GM21367 (cell line): ENCODE measurements around the gene OR1F1.
"Not testable (repeated sequence)": the region's sequence is repeated elsewhere in the genome, so short reads cannot be mapped to it uniquely, and the experiment has no call there.

Experiments
- ATAC-seq: cut with Tn5 transposase; IDR thresholded peaks from one replicate; pipeline ENCODE4 v1.9.1; 2021; ENCODE audit not compliant: unreplicated experiment

Gene OR1F1

DNA sequence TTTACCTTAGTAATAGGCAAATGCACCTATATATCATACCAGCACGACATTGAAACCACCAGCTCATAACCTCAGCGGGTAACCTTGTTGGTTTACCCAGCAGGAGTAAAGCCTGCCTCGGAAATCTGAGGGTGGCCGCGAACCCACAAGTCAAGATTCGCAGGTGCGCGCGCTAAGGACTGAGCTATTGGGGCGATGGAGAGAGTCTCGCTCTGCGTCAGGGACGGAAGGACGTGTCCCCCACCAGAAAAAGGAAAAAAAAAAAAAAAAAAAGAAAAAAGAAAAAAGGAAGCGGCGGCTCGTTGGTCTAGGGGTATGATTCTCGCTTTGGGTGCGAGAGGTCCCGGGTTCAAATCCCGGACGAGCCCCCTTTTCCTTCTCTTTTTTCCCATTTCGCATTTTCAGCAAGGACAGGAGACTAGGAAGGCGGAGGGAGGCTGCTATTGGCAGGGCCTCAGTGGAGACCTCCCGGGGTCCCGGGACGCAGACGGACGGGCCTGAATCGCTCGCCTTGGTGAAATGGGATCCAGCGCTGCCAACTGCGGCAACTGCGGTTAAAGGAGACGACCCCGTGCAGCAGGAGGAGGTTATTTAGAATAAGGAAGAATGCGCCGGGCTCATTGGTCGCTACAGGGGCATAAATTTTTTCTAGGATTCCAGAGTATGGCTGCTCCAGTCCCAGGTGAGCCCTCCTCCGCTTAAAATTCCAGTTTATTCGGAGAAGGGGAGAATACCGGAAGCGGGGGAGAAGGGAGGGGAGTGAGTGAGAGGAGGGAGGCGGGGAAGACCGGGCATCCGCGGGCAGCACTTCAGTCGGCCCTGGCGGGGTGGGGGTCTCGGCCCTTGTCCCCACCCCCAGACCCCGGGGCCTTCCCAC is at the start of gene OR1F1:
OR1F1 (plus strand) TSS at position 407 of the 877 bp plus-strand sequence.
- no peak for ATAC-seq

DNA sequence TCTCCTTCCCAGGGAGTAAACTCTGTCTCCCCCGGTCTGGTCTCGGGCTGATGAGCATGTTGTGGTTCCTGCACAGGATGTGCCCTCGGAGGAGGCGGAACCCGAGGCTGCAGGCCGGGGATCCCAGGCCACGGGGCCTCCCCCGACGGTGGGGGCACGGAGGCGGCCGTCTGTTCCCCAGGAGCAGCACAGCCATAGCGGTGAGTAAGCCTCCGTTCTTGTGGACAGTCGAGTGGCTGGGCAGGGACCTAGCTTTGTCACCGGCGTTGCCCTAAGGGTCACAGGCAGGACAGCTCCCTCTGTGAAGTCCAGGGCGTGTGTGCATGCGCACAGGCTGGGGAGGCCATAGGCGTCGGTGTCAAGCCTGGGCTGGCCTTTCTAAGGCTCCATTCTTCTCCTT is 49.7 kb upstream of the OR1F1 start:
- no peak for ATAC-seq

DNA sequence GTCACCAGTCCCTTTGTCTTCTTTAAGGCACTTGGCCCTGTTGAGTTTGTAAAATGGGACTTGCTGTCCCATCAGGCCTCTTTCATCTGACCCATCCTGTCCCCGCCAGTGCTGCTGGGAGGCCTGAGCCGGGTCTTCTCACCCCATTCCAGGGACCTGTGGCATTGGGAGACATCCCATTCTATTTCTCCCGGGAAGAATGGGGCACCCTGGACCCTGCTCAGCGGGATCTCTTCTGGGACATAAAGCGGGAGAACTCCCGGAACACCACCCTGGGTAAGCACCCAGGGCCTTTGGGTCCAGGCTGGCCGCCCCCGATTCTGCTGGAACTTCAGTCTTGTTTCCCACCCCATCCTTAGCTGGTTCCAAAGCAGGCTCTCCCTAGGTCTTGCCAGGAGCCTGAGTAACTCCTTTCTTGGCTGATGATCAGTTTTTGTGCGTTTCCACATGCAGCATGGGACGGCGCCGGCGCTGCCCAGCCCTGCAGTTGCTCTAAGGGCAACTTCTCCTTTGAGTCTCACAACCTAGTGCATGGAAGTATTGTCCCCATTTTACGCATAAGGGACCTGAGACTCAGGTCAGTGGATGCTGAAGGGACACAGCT is 49.1 kb upstream of the OR1F1 start:
- ATAC-seq = no peak

DNA sequence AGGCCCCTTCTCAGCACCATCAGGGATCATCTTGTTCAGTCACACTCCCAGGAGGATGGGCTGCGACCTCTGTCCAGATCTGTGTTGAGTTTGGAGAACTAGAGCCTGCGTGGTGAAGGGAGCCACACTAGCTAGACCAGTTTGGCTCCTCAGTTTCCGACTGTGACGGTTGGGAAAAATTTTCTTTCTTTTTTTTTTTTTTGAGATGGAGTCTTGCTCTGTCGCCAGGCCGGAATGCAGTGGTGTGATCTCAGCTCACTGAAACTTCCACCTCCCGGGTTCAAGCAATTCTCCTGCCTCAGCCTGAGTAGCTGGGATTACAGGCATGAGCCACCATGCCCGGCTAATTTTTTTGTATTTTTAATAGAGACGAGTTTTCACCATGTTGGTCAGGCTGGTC is 48.4 kb upstream of the OR1F1 start:
- not testable (repeated sequence) for ATAC-seq

DNA sequence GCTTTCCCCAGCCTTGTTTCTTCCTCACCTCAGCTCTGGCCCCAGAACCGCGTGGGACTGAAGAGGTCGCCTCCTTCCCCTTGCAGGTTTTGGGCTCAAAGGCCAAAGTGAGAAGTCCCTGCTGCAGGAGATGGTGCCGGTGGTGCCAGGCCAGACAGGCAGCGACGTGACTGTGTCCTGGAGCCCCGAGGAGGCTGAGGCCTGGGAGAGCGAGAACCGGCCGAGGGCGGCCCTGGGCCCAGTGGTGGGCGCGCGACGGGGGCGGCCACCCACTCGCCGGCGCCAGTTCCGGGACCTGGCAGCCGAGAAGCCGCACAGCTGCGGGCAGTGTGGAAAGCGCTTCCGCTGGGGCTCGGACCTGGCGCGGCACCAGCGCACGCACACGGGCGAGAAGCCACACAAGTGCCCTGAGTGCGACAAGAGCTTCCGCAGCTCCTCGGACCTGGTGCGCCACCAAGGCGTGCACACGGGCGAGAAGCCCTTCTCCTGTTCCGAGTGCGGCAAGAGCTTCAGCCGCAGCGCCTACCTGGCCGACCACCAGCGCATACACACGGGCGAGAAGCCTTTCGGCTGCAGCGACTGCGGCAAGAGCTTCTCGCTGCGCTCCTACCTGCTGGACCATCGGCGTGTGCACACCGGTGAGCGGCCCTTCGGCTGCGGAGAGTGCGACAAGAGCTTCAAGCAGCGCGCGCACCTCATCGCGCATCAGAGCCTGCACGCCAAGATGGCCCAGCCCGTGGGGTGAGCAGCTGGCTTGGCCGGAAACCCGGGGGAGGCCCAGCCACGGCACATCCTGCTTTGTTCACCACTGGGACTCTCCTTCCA is 47.2 kb upstream of the OR1F1 start:
- no peak for ATAC-seq

DNA sequence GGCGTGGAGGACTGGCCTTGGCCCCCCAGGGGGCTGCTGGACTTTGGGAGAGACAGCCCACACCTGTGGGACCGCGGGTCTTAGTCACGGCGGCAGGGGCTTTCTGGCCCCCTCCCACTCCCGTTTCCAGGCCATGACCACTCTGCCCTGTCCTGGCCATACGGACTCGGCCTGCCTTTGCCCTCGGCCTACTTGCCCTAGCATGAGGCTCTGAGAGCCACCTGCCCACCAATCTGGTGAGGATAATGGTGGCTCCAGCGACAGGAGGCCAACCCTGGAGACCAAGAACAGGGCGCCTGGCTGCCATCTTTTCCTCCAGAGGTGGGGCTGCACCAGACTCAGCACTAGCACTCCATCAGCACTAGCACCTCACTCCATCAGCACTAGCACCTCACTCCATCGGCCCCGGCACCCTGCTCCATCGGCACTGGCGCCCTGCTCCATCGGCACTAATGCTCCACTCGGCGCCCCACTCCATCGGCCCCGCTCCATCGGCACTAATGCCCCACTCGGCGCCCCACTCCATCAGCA is 46.2 kb upstream of the OR1F1 start:
- no peak for ATAC-seq

DNA sequence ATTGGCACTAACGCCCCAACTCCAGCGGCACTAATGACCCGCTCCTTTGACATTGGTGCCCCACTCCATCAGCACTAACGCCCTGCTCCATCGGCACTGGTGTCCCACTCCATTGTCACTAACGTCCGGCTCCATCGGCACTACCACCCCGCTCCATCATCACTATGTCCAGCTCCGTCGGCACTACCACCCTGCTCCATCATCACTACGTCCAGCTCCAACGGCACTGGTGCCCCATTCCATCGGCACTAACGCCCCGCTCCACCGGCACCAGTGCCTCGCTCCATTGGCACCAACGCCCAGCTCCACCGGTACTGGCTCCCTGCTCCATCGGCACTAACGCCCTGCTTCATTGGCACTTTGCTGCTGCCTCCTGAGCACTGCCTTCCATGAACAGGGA is 45.7 kb upstream of the OR1F1 start:
- no peak for ATAC-seq

DNA sequence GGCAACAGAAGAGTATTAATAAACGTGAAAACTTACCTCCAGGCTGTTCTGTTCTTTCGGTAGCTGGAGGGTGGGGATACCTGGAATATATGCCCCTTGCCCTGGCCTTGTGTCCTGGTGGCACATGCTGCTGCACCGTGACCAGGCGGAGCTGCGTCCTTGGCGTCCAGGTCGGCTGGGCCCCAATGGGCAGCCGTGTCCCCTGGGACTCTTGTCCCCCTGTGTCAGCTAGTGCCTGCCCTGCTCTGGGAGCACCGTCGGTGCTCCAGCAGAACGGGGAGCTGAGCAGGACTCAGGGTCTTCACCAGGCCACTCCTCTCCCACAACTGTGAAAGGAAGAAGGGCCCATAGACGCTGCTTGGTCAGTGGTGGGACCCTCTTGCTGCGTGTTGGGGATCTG is 45.2 kb upstream of the OR1F1 start:
- no peak for ATAC-seq

DNA sequence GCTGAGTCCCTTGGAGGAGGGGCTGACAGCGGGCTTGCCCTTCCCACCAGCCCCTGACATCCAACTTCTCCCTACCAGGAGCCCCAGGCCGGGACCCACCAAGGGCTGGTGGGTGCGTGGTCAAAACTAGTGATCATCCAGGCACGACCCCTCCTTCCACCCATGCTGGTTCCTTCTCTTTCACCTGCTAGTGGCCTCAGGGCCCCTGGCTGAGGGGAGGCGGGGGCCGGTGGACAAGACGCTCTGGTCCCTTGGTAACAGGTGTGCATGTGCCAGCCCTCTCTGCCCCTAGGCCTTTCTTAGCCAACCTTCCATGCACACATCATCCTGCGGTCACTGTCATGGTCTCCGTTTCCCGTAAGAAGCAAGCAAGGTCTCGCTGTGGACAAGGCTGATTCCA is 44.8 kb upstream of the OR1F1 start:
- no peak for ATAC-seq

DNA sequence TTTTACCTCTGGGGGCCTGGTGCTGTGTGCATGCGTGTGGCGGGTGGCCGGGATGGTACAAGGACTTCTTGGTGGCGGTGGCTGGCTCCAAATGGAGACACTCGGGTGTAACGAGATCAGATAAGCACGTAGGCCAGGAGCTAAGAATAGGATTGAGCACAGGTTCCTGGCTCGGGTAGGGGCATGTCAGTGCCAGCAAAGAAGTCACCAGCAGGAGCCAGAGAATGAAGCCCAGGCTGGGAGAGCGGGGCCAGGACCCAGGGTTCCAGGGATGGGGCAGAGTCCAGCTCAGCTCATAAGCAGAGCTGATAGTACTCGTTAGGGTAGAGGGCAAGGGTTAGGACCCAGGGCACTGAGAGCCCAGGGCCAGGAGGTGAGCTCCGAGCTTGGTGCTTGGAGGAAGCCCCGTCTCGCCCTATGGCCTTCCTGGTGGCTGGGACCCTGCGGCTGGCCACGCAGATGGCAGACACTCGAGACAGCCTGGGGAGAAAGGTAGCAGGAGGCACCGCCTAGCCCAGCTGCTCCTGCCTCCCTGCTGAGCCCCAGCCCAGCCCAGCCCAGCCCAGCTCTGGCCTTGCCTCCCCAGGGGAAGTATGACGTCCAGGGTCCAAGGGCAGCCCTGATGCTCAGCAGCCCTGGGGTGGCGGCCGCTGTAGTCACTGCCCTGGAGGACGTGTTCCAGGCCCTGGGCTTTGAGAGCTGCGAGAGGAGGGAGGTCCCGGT is 44.2 kb upstream of the OR1F1 start:
- no peak for ATAC-seq

DNA sequence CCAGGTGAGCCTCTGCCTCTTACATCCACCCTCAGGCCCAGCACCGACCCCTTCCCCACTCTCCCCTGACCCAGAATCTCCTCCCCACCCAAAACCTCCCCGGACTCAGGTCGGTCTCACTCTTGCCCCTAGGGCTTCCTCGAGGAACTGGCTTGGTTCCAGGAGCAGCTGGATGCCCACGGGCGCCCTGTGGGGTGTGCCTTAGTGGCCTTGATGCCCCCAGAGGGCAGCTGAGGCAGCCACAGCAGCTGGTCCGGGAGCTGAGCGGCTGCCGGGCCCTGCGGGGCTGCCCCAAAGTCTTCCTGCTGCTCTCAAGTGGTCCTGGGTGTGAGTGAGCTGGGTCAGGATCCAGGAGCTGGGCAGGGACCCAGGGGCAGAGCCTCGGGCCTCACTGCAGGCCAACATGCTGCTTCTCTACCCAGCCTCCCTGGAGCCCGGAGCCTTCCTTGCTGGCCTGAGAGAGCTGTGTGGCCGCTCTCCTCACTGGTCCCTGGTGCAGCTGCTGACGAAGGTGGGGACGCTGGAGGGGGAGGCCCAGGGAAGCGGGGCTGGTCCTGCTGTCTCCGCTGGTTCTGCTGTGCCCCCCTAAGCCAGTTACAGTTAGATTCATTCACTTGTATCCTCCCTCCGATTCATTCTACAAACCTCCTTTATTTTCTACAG is 43.6 kb upstream of the OR1F1 start:
- ATAC-seq = no peak

DNA sequence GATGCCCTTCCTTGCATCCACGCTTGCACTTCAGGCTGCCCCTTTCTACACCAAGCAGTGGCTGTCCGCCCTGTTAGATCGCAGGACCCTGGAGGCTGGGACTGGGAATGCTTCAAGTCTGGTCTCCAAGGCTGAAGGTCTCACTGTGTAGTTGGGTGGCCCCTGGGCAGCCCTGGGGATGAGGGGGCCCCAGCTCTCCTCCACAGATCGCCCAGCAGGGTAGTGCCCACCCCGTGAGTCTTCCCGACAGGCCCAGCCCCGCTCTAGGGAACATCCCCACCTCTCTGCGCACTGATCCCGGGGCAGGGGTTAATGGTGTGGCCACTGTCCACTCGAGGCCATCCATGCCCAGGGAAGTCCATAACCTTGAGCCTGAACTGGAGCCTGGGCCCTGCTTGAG is 42.9 kb upstream of the OR1F1 start:
- no peak for ATAC-seq

DNA sequence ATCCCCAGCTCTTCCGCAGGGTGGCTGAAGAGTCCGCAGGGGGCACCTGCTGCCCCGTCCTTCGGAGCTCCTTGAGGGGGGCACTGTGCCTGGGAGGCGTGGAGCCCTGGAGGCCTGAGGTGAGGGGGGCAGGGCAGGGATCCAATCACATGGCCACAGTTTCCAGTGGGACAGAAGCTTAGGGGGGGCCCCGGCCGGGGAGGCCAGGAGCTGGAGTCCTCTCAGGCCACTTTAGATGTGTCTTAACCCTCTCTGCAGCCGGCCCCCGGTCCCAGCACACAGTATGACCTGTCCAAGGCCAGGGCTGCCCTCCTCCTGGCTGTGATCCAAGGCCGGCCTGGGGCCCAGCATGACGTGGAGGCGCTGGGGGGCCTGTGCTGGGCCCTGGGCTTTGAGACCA is 42.3 kb upstream of the OR1F1 start:
- ATAC-seq = no peak

DNA sequence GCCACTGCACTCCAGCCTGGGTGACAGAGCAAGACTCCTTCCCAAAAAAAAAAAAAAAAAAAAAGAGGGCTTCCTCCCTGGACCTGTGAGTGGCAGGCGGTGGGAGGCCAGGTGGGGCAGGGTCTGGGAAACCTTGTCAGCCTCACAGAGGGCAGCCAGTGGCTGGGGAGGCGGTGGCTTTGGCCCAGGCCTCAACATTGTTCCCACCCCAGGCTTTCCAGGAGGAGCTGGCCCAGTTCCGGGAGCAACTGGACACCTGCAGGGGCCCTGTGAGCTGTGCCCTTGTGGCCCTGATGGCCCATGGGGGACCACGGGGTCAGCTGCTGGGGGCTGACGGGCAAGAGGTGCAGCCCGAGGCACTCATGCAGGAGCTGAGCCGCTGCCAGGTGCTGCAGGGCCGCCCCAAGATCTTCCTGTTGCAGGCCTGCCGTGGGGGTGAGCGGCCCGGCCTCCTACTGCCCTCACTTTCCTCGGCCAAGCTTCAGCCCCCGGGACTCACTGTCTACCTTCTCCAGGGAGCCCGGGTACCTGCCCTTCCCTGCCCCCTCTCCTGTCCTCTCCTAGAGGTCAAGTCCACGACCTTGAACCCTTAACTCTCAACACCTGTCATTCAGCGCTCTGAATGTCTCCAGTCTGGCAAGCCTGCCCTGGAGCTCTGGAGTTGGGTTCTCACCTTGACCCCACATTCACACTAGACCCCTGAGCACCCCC is 40.8 kb upstream of the OR1F1 start:
- ATAC-seq = no peak

DNA sequence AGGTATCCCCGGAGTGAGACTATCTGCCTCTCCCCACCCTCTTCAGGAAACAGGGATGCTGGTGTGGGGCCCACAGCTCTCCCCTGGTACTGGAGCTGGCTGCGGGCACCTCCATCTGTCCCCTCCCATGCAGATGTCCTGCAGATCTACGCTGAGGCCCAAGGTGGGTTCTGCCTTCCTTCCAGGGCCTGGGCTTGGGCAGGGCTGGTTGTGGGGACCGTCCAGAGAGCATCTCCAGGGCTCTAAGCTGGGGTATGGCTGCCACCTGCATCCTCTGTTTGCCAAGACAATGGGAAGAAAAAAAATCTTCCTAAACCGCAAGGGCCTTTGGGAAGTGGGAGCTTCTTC is 40.3 kb upstream of the OR1F1 start:
- ATAC-seq = no peak

DNA sequence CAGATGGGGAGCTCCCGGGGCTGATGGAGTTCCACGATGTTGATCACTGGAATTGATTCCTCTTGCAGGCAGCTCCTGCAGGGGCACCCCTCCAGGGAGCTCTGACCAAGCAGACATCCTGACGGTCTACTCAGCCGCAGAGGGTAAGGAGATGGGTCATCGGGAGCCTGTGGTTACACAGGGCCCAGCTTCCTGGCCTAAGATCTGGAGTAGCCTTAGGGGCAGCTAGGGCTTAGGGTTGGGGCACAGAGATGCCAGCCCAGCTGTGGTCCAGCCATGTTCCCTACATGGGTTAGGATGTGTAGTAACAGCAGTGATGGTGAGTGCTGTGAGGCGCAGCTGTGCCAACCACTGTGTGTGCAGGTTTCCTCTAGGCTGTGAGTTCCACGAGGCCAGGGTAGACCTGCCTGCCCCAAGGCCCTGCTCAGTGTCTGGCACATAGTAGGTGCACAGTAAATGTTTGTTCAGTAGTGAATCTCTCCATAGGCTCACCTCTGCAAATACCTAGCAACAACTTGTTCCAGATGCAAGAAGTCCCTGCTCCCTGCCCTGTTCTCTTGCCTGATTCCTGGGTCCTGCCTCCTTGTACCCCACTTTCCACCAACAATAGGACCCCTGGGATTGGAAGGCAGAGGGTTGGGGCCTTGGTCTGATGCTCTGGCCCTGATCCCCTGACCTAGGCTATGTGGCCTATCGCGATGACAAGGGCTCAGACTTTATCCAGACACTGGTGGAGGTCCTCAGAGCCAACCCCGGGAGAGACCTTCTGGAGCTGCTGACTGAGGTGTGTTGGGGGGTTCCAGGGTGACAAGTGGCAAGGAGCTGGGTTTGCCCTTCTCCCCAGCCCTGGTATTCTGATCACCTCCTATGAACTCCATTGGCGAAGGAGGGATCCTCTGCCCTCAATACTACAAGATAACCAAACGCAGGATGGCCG is 39.5 kb upstream of the OR1F1 start:
- no peak for ATAC-seq

DNA sequence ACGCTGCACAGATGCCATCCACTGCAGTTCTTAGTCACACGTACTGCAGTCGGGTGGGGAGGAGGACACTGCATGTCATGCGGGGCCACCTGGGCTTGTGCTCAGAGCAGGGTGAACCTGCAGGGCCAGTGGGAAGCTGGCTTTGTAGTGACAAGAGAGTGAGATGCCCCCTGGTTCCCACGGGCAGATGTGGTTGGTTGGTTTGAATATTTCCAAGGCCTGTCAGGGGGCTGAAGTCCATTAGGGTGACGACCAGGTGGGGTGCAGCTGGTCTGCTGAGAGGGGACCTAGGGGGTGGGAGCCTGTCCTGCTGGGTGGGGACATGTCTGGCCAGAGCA is 38.8 kb upstream of the OR1F1 start:
- ATAC-seq = no peak

DNA sequence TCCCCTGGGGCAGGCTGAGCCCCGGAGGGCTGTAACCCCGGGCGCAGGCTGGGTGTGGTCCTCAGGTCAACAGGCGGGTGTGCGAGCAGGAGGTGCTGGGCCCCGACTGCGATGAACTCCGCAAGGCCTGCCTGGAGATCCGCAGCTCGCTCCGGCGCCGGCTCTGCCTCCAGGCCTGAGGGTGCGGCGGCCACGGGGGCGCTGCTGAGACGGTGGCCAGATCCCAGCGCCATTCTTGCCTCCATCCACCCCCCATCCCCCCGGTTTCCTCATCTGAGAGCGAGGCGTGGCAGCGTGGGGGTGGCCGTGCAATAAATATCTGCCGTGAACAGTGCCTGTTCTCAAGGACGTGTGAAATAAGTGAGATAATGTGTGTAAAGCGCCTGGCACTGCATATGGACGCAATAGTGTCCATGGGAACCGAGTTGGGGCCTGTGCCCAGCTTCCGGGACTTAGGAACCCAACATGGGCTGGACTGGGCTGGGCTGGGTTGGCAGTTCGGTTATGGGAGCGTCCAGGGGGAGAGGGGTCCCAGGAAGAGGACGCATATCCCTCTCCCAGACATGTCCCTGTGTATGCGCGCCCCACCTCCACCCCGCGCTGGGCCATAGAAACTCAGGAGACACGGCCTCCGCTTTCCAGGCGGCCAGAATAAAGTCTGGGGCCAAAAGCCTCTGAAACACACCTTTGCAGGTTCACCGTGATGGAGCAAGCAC is 38.2 kb upstream of the OR1F1 start:
- no peak for ATAC-seq
